DOHH2 (cell line): ENCODE results near the gene RUNX2.

Experiments used
- H3F3A ChIP-seq: fragments of 200-600 bp; sonication (generic), shearing (Covaris generic); 2 replicates; pipeline ENCODE4 v1.6.0; 2016; ENCODE audit warnings: antibody characterized with exemption, mild to moderate bottlenecking; ENCODE audit not compliant: control insufficient read depth, insufficient read depth
- H3K27ac ChIP-seq: fragments of 200-600 bp; sonication (generic); 2 replicates; pipeline ENCODE4 v1.5.1; 2014; ENCODE audit warnings: low read depth, mild to moderate bottlenecking, low read length, moderate library complexity
- H3K27me3 ChIP-seq: fragments of 200-600 bp; sonication (generic); 2 replicates; pipeline ENCODE4 v1.6.1; 2014; ENCODE audit warnings: mild to moderate bottlenecking, low read length, mixed read lengths; ENCODE audit not compliant: control insufficient read depth
- H3K36me3 ChIP-seq: fragments of 200-600 bp; sonication (generic); 2 replicates; pipeline ENCODE4 v1.6.1; 2014; ENCODE audit warnings: mild to moderate bottlenecking, low read length, moderate library complexity, mixed read lengths; ENCODE audit not compliant: control insufficient read depth
- H3K4me1 ChIP-seq: fragments of 200-600 bp; sonication (generic); 2 replicates; pipeline ENCODE4 v1.6.1; 2014; ENCODE audit warnings: mild to moderate bottlenecking, low read length, mixed read lengths; ENCODE audit not compliant: control insufficient read depth
- H3K4me2 ChIP-seq: fragments of 200-600 bp; sonication (generic); 2 replicates; pipeline ENCODE4 v1.6.0; 2014; ENCODE audit warnings: mild to moderate bottlenecking, low read length, moderate library complexity
- H3K4me3 ChIP-seq: fragments of 200-600 bp; sonication (generic); 2 replicates; pipeline ENCODE4 v1.5.1; 2014; ENCODE audit warnings: mild to moderate bottlenecking, low read length, mixed read lengths
- H3K79me2 ChIP-seq: fragments of 200-600 bp; sonication (generic); 2 replicates; pipeline ENCODE4 v1.6.1; 2014; ENCODE audit warnings: mild to moderate bottlenecking, low read length, mixed read lengths; ENCODE audit not compliant: control insufficient read depth
- H3K9me2 ChIP-seq: fragments of 200-600 bp; sonication (generic); replicated peaks from 2 replicates; pipeline ENCODE4 v1.6.1; 2014; ENCODE audit warnings: mild to moderate bottlenecking, low read length, mixed read lengths; ENCODE audit not compliant: control insufficient read depth
- H3K9me3 ChIP-seq: fragments of 200-600 bp; sonication (generic); 2 replicates; pipeline ENCODE4 v1.6.1; 2014; ENCODE audit warnings: antibody characterized with exemption, low read length, mixed read lengths; ENCODE audit not compliant: control insufficient read depth, insufficient read depth
- H4K20me1 ChIP-seq: fragments of 200-600 bp; sonication (generic); 2 replicates; pipeline ENCODE4 v1.6.0; 2014; ENCODE audit warnings: low read depth, mild to moderate bottlenecking, antibody characterized with exemption, low read length, moderate library complexity; ENCODE audit not compliant: control insufficient read depth, insufficient read depth
- CTCF ChIP-seq: fragments of 200-600 bp; sonication (generic); IDR thresholded peaks from one replicate; pipeline ENCODE4 v1.5.1; 2014; ENCODE audit warnings: antibody characterized with exemption, mild to moderate bottlenecking, low read depth, low read length; ENCODE audit not compliant: poor library complexity, severe bottlenecking
- EZH2phosphoT487 ChIP-seq: fragments of 200-600 bp; sonication (generic); IDR thresholded peaks from 2 replicates; pipeline ENCODE4 v1.6.1; 2017; ENCODE audit warnings: borderline replicate concordance, mild to moderate bottlenecking, antibody characterized with exemption, low read length, moderate library complexity, mixed read lengths

The RUNX2 gene

GRCh38 chr6:45610832-45611231 lies 282.7 kb downstream of the RUNX2 start:
- Histone ChIP-seq H4K20me1 (no peaks in the 10 kb centered on the region), H3F3A (0 out of 2 replicates have a peak, but pooled peaks cover 3% of the 10 kb centered on the region), H3K4me2 (peak overlapping the region; percentile 35), H3K9me2 (no peaks in the 10 kb centered on the region), H3K27me3 (peaks cover 21% of the 10 kb centered on the region), H3K79me2 (no peaks in the 10 kb centered on the region), H3K4me3 (no peak overlapping the region), H3K36me3 (no peaks in the 10 kb centered on the region), H3K27ac (no peak overlapping the region), H3K9me3 (no peaks in the 10 kb centered on the region), H3K4me1 (peaks cover 14% of the 10 kb centered on the region)
- TF ChIP-seq CTCF = no peak
- TF ChIP-seq EZH2phosphoT487 = no peak

GRCh38 chr6:45611491-45611890 lies 283.4 kb downstream of the RUNX2 start:
- no peak overlapping the region for H3K4me3 ChIP-seq
- no peaks in the 10 kb centered on the region for H3K9me3 ChIP-seq
- no peaks in the 10 kb centered on the region for H3K79me2 ChIP-seq
- no peaks in the 10 kb centered on the region for H3K36me3 ChIP-seq
- no peak overlapping the region for H3K4me2 ChIP-seq
- H3K9me2 ChIP-seq = no peaks in the 10 kb centered on the region
- H4K20me1 ChIP-seq = no peaks in the 10 kb centered on the region
- 0 out of 2 replicates have a peak, but pooled peaks cover 3% of the 10 kb centered on the region for H3F3A ChIP-seq
- peaks cover 23% of the 10 kb centered on the region for H3K27me3 ChIP-seq
- TF ChIP-seq EZH2phosphoT487 = no peak
- TF ChIP-seq CTCF = no peak
- no peak overlapping the region for H3K27ac ChIP-seq
- peaks cover 14% of the 10 kb centered on the region for H3K4me1 ChIP-seq

- 0 out of 2 replicates have a peak, but pooled peaks cover 3% of the 10 kb centered on the region for H3F3A ChIP-seq
- H3K9me3 ChIP-seq = no peaks in the 10 kb centered on the region
- no peak overlapping the region for H3K27ac ChIP-seq
- TF ChIP-seq CTCF = no peak
- no peak for TF ChIP-seq EZH2phosphoT487
- peaks cover 18% of the 10 kb centered on the region for H3K27me3 ChIP-seq
- H3K4me2 ChIP-seq = no peak overlapping the region
- H3K4me1 ChIP-seq = peaks cover 14% of the 10 kb centered on the region
- H3K79me2 ChIP-seq = no peaks in the 10 kb centered on the region
- H4K20me1 ChIP-seq = no peaks in the 10 kb centered on the region
- no peaks in the 10 kb centered on the region for H3K36me3 ChIP-seq
- H3K4me3 ChIP-seq = no peak overlapping the region
- no peaks in the 10 kb centered on the region for H3K9me2 ChIP-seq
Measured at GRCh38 chr6:45613656-45614055, 285.5 kb downstream of the RUNX2 start.
